WERI-Rb-1 (cell line): Measurements from ENCODE around the gene CHCHD6.

Source experiments
- DNase-seq: peaks from one replicate; pipeline ENCODE4 v3.0.0-alpha.2; 2020
- H3K27ac ChIP-seq: fragments of 250-450 bp; sonication (Bioruptor Pico); 2 replicates; pipeline ENCODE4 v1.5.1; 2020; ENCODE audit warnings: mild to moderate bottlenecking, moderate library complexity
- H3K27me3 ChIP-seq: fragments of 250-450 bp; sonication (Bioruptor Pico); 2 replicates; pipeline ENCODE4 v1.5.1; 2021; ENCODE audit warnings: mild to moderate bottlenecking, low read depth, moderate library complexity; ENCODE audit not compliant: insufficient read depth, severe bottlenecking
- H3K36me3 ChIP-seq: fragments of 250-450 bp; sonication (Bioruptor Pico); 2 replicates; pipeline ENCODE4 v1.5.1; 2020; ENCODE audit warnings: mild to moderate bottlenecking, moderate library complexity
- H3K4me3 ChIP-seq: 2 replicates; pipeline ENCODE4 v1.5.1; 2011; ENCODE audit warnings: low read depth, mild to moderate bottlenecking, control low read depth, low read length
- H3K9me3 ChIP-seq: fragments of 250-450 bp; sonication (Bioruptor Pico); 2 replicates; pipeline ENCODE4 v1.5.1; 2021; ENCODE audit warnings: mild to moderate bottlenecking, moderate library complexity; ENCODE audit not compliant: severe bottlenecking
- CTCF ChIP-seq: IDR thresholded peaks from 2 replicates; pipeline ENCODE4 v1.5.1; 2011; ENCODE audit warnings: low read depth, mild to moderate bottlenecking, control low read depth, inconsistent platforms, low read length

Gene CHCHD6

GRCh38 chr3:126714921-126715320 is 10.9 kb downstream of the CHCHD6 start:
- H3K9me3 ChIP-seq = no peaks in the 10 kb centered on the region
- H3K27me3 ChIP-seq = no peaks in the 10 kb centered on the region
- TF ChIP-seq CTCF = no peak
- DNase-seq = no peak
- H3K36me3 ChIP-seq = no peaks in the 10 kb centered on the region
- no peak overlapping the region for H3K4me3 ChIP-seq
- H3K27ac ChIP-seq = no peak overlapping the region

GRCh38 chr3:126715432-126715831 is 11.4 kb downstream of the CHCHD6 start:
- Histone ChIP-seq H3K9me3 (no peaks in the 10 kb centered on the region), H3K36me3 (no peaks in the 10 kb centered on the region), H3K27me3 (no peaks in the 10 kb centered on the region), H3K4me3 (no peak overlapping the region), H3K27ac (no peak overlapping the region)
- TF ChIP-seq CTCF = no peak
- DNase-seq = no peak

GRCh38 chr3:126716057-126716456 is 12.0 kb downstream of the CHCHD6 start:
- Histone ChIP-seq H3K27me3 (no peaks in the 10 kb centered on the region), H3K27ac (no peak overlapping the region), H3K36me3 (no peaks in the 10 kb centered on the region), H3K9me3 (no peaks in the 10 kb centered on the region), H3K4me3 (no peak overlapping the region)
- no peak for TF ChIP-seq CTCF
- no peak for DNase-seq

- Histone ChIP-seq H3K4me3 (no peak overlapping the region), H3K27me3 (no peaks in the 10 kb centered on the region), H3K36me3 (no peaks in the 10 kb centered on the region), H3K27ac (no peak overlapping the region), H3K9me3 (no peaks in the 10 kb centered on the region)
- no peak for TF ChIP-seq CTCF
- DNase-seq = no peak
Observed at GRCh38 chr3:126718561-126719445, 14.8 kb downstream of the CHCHD6 start.

GRCh38 chr3:126720596-126720995 is 16.6 kb downstream of the CHCHD6 start:
- Histone ChIP-seq H3K36me3 (peaks cover 8% of the 10 kb centered on the region), H3K4me3 (no peak overlapping the region), H3K27me3 (no peaks in the 10 kb centered on the region), H3K27ac (no peak overlapping the region), H3K9me3 (no peaks in the 10 kb centered on the region)
- no peak for TF ChIP-seq CTCF
- DNase-seq = no peak

- peaks cover 8% of the 10 kb centered on the region for H3K36me3 ChIP-seq
- H3K27ac ChIP-seq = no peak overlapping the region
- H3K9me3 ChIP-seq = no peaks in the 10 kb centered on the region
- H3K27me3 ChIP-seq = no peaks in the 10 kb centered on the region
- no peak overlapping the region for H3K4me3 ChIP-seq
- no peak for TF ChIP-seq CTCF
- no peak for DNase-seq
Observed at GRCh38 chr3:126721246-126721645, 17.2 kb downstream of the CHCHD6 start.
